NCI-H1436 treated with DMSO at 0.1 percent for 48 hours (cell line): ENCODE measurements around the gene KIF13A.
"Not testable (repeated sequence)": the region's sequence is repeated elsewhere in the genome, so short reads cannot be mapped to it uniquely, and the experiment has no call there.

Experiments used
- DNase-seq: peaks from one replicate; lab custom pipeline; 2025; lab: John Stamatoyannopoulos, UW

KIF13A gene

DNA sequence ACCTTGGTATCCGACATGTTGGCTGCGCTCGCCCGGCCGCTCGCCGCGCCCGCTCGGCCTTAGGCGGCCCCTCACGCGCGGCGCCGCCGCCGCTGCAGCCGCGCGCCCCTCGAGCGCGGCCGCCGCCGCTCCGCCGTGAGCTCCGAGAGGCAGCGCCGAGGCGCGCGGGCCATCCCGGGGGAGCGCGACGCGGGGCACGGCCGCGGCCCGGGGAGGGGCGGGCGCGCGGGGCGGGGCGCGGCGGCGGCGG lies at the start of gene KIF13A:
KIF13A (minus strand) TSS at position 189 of the 250 bp plus-strand sequence; CDS start at position 17, 172 bp downstream.
- no peak for DNase-seq

DNA sequence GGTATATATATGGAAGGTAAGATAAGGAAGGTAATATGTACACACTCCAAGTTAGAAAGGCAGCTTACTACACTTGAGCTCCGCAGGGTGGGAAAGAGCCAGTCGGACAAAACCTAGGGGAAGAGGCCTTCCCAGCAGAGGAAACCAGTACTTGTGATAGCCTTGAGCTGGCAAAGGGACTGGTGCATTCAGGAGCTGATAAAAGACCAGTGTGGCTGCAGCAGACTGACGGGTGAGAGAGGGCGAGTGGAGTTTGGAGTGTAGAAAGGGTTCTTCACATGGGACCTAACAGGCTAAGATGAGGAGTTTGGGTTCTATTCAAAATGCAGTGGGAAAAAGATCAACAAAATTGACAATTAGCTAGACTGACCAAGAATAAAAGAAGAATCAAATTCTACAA lies 49.3 kb upstream of the KIF13A start:
- DNase-seq, result no peak

DNA sequence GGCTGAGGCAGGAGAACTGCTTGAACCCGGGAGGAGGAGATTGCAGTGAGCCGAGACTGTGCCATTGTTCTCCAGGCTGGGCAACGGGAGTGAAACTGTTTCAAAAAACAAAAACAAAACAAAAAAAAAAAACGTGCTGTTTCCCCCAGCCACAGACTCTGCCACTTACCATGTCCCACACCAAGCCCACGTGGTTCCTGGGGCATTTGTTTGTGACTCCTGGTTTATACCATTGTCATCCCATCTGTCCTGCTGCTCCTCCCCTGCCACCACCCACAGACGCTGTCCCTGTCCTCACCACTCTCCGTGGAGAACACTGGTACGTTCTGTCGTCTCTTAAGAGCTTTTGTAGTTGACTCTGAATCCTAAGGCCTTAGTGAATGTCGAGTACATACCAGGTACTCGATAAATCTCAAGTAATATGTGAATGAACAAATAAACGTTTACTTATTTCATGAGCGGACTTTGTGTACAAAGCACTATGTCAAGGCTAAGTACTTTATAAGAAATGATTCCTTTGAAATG lies 48.0 kb upstream of the KIF13A start:
- DNase-seq, result no peak

DNA sequence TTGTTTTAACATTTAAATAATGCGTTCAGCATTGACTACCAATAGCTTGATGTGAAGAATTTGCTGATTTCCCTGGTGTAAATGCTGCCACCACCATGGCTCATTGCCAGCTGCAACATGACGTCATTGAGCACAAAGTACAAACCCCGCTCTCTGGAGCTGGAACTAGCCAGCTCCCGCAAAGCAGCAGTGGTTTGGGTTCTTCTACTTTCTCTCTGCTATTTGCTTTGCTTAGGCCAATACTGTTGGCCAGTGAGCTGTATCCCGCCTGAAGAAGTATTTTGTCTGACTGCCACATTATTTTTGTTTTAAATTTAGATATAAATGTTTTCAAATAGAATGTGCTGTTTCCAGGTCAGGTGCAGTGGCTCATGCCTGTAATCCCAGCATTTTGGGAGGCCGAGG lies 47.4 kb upstream of the KIF13A start:
- no peak for DNase-seq

DNA sequence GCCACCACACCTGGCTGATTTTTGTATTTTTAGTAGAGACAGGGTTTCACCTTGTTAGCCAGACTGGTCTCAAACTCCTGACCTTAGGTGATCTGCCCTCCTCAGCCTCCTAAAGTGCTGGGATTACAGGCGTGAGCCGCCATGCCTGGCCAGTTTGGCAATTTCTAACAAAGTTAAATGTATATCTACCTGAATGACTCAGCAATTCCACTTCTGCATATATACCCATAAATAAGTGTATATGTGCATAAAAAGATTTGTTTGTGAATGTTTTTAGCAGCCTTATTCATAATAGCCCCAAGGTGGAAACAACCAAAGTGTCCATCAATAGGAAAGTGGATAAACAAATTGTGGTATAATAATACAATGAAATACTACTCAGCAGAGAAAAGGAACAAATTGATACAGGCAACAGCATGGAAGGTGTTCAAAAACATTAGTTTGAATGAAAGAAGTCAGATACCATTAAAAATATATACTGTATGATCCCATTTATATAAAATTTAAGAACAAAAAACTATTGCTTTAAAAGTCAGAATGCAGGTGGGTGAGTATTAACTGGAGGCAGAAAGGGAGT lies 44.3 kb upstream of the KIF13A start:
- DNase-seq, result no peak

DNA sequence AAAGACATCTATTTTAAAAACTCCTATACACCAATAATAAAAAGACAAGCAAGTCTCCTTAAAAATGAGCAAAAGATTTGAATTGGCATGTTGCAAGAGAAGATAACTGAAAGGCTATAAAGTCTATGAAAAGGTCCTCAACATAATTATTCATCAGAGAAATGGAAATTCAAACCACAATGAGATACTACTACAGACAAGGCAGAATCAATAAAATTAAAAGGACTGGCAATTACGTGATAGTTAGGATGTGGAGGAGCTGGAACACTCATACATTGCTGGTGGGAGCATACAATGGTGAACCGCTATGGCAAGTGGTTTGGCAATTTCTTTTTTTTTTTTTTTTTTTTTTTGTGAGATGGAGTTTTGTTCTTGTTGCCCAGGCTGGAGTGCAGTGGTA lies 43.8 kb upstream of the KIF13A start:
- no peak for DNase-seq

DNA sequence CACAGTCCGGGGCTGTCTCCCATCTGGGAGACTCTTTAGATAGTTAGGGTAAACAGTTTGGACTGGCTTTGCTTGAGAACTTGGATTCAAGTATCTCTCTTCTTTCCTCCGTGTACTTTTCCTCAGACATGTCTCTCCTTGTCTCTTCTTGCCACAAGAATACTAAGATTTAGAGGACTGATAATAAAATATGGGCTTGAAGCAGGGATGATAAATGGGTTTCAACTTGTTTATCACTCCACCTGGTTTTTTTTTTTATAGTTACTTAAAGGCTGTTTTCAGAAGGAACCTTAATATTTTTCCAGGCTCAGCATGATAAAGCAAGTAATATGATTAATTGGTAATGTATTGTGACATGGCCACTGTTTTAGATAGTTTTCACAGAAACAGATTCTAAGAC lies 40.9 kb upstream of the KIF13A start:
- no peak for DNase-seq

DNA sequence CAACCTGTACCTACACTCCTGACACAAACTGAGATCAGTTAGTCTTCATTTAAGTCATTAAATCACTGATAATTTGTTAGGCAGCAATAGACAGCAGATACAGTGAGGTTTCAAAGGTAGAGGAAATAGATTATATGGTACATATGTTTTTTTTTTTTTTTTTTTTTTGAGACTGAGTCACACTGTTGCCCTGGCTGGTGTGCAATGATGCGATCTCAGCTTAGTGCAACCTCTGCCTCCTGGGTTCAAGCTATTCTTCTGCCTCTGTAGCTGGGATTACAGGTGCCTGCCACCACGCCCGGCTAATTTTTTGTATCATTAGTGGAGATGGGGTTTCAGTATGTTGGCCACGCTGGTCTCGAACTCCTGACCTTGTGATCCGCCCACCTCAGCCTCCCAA lies 38.2 kb upstream of the KIF13A start:
- DNase-seq, result no peak

DNA sequence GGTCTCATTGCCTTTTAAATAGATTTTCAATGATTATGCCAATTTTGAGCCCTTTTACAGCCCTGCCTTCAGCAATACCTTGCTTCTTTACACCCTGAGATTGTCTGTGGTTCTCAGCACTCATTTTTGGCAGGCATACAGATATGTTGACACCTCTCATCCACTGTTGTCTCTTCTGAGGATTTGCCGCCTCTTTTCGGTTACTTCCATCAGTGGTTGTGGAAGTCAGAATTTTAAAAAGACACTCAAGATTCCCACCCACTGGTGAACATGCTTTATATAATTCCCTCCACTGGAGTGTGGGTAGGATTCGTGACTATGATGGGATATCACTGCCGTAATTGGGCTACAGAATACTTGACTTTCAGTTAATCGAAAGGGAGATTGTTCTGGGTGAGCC lies 37.4 kb upstream of the KIF13A start:
- no peak for DNase-seq

DNA sequence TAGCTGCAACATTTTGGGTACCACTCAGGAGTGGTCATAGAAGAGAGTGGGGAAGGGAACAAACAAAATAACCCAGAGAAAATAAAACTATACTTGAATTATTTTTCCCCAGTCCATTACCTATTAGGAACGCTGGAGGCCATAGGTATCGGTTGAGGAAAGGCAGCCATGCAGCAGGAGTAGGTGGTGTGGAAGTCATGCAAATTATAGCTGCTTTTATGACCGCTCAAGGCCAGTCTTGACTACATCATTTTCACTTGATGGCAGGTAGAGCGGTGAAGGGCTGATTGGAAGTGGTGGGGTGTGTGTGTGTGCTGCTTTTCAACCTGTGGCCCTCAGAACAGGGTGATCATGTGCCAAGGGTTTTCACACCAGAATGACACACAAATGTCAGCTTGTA lies 36.5 kb upstream of the KIF13A start:
- no peak for DNase-seq

DNA sequence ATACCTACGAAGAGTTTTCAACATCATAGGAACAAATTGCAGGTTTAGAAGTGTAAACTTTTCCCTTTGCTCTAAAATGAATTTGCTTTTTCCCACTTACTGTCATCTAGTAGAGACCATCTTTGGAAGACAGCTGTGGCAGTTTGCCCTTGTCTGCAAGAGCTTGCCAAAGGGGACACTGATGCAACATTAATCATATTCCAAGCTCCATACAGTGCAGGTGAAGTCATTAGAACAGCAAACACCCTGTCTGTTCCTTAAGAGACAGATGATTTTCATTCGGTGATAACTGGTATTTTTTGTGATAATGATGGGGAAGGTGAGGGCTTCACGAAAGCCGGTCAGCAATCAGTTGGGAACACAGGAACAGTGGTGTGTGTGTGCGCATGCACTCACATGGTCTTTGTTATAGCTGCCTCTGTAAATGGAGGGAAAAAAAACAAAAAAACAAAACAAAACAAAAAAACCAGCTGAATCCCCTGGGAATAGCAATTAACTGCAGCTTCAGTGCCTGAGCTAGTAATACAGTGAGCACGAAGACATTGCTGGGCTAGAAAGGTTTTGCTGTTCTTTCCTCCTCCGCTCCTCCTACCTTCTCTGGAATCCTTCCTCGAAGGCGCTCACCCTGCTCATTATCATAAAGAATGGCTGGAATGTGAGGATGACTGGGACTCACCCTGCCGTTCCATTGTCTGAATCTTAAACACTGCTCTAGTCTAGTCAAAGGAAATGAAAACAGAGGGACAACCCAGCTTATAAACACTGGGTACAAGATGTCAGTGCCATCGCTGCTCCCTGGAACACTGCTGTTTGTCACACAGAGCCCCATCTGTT lies 35.2 kb upstream of the KIF13A start:
- no peak for DNase-seq

DNA sequence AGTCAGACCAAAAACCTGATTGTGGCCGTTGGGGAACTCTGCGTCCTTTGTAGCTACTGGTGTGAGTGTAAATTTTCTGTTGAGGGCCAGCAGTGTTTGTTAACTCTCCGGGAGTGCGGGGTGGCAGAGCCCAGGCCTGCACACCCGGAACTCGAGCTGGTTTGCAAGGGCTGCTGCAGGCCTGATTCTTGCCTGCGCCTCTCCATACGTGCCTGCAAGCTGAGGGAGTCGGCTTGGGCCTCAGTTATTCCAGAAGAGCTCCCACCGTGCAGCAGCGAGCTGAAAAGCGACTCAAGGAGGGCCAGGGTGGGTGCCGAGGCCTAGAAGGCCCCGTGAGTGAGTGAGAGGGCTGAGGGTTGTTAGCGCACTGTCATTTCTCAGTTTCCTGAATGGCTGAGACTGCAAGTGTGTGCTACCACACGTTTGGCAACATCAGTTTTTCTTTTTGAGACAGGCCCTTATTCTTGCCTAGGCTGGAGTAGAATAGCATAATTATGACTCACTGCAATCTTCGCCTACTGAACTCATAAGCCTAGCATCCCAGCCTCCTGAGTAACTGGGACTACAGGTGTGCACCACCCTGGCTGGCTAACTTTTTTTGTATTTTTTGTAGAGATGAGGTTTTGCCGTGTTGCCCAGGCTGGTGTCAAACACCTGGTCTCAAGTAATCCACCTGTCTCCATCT lies 33.9 kb upstream of the KIF13A start:
- no peak for DNase-seq

DNA sequence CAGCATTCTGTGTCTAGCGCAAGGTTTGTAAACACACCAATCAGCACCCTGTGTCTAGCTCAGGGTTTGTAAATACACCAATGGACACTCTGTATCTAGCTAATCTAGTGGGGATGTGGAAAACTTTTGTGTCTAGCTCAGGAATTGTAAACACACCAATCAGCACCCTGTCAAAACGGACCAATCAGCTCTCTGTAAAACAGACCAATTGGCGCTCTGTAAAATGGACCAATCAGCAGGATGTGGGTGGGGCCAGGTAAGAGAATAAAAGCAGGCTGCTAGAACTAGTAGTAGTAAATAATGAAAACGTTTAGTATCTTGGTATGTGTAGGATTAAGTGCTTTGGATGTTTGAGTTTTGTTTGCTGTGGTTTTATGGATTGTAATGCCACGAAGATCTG lies 33.1 kb upstream of the KIF13A start:
- not testable (repeated sequence) for DNase-seq

DNA sequence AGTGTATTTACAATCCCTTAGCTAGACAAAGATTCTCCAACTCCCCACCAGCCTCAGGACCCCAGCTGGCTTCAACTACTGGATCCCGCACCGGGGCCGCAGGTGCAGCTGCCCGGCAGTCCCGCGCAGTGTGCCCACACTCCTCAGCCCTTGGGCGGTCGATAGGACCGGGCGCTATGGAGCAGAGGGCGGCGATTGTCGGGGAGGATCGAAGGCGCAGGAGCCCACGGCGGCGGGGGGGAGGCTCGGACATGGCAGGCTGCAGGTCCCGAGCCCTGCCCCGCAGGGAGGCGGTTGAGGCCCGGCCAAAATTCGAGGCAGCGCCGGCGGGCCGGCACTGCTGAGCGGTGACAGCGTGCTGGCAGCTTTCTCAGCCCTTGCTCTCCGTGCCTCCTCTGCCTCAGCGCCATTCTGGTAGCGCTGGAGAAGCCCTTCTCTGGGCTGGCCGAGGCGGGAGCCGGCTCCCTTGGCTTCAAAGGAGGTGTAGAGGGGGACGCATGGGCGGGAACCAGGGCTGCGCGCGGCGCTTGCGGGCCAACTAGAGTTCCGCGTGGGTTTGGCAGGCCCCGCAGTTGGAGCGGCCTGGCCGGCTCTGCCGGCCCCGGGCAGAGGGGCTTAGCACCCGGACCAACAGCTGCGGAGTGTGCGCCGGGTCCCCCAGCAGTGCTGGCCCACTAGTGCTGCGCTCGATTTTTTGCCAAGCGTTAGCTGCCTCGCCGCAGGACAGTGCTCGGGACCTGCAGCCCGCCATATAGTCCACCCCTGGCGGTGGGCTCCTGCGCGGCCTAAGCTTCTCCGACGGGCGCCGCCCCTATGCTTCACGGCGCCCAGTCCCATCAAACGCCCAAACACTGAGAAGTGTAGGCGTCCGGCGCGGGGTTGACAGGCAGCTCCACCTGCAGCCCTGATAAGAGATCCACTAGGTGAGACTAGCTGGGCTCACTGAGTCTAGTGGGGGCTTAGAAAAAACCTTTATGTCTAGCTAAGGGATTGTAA lies 32.4 kb upstream of the KIF13A start:
- DNase-seq, result no peak

DNA sequence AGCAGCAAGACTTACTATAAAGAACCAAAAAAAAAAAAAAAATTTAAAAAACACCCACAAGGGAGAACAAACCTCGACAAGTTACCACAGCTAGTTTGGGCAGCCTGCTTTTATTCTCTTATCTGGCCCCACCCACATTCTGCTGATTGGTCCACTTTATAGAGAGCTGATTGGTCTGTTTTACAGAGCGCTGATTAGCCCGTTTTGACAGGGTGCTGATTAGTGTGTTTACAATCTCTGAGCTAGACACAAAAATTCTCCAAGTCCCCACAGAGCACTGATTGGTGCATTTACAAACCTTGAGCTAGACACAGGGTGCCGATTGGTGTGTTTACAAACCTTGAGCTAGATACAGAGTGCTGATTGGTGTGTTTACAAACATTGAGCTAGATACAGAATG lies 31.7 kb upstream of the KIF13A start:
- not testable (repeated sequence) for DNase-seq

DNA sequence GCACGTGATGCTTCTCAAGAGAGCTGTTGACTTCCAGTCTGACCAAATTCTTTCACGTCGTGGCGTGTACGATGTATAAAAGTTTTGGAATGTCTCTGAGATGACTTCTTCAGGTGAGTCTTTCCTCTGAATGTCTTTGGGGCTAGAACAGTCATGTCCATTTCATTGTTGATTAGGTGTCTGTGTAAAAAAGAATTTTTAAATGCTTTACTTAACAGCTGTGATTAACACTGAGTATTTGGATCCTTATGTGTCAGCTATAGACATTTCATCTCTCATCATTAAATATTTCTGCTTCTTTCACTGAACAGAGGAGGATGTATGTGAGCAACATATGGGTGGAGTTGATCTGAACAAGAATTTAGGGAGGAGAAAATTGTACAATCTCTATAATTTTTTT lies 29.3 kb upstream of the KIF13A start:
- DNase-seq, result no peak

DNA sequence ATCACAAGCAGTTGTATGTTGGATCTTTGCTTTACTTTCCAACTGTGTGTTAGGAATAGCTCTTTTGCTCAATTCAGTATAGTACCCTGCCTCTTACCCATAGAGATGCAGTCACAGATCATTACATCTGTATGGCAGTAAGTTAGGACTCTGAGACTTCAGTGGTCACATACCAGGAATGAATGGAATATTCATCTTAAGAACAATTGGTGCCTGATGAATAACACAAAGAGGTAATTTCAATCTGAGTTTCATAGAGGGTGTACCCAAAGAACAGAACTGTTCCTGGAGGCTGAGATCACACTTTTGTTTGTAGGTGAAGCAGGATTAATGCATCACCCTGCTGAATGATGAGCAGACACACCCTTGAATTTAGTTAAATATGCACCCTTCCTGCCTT lies 28.7 kb upstream of the KIF13A start:
- no peak for DNase-seq

DNA sequence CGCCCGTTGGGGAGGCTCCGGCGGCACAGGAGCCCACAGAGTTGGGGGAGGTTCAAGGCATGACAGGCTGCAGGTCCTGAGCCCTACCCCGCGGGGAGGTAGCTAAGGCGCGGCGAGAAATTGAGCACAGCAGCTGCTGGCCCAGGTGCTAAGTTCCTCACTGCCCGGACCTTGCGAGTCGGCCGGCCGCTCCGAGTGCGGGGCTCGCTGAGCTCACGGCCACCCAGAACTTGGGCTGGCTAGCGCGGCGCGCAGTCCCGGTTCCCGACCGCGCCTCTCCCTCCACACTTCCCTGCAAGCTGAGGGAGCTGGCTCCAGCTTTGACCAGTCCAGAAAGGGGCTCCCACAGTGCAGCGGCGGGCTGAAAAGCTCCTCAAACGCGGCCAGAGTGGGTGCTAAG lies 23.9 kb upstream of the KIF13A start:
- no peak for DNase-seq

DNA sequence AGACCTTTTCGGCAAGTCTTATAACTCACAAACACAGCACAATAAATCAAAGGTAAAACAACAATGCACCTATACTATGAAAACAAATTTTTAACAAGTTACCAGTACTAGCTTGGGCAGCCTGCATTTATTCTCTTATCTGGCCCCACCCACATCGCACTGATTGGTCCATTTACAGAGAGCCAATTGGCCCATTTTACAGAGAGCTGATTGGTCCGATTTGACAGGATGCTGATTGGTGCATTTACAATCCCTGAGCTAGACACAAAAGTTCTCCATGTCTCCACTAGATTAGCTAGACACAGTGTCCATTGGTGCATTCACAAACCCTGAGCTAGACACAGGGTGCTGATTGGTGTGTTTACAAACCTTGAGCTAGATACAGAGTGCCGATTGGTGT lies 23.1 kb upstream of the KIF13A start:
- not testable (repeated sequence) for DNase-seq

DNA sequence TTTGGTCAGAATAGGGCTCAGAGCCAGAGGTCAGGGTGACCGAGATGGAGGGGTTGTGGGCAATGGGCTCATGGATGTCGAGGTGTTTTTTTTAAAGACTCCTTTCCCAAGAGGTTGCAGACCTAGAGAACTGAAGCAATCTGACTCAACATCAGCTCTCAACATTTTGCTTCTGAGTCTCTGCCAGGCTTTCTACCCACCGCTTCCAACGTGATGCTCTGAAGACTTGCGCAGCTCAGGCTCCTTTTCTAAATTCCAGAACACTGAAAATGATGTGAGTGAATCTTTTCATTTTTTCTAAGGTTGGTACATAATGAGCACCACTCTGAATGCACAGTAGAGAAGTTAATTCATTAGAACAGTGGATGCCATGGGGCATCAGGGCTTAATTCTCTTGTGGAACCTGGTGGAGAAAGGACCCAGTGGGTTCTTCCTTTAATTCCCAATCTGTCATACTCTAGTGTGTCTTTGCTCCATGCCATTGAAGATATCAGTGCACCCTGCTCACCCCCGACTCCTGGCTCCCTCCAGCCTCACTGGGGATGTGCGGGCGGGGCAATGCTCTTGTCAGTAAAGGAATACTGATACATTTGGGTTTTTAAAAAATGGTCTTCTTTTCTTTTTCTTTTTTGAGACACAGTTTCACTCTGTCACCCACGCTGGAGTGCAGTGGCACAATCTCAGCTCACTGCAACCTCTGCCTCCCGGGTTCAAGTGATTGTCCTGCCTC lies 17.0 kb upstream of the KIF13A start:
- DNase-seq, result no peak

DNA sequence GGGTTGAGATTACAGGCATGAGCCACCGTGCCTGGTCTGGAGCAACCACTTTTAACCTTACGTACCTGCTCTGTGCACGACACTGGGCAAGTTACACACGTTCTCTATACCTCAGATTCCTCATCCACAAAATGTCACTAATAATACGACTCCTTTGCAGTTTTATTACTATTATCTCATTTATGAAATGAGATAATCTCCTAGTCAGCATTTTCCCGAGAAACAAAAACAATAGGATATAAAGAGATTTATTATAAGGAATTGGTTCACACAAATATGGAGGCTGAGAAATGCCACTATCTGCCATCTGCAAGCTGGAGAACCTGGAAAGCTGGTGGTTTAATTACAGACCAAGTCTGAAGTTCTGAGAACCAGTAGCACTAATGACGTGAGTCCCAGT lies 12.0 kb upstream of the KIF13A start:
- no peak for DNase-seq
